Erythroblast (primary cell): ENCODE results near the gene LTBP1.
"Not testable (repeated sequence)": the region's sequence is repeated elsewhere in the genome, so short reads cannot be mapped to it uniquely, and the experiment has no call there.

ENCODE experiments used
- DNase-seq, 2 experiments: peaks; one replicate each; lab custom pipeline; 2025; lab: John Stamatoyannopoulos, UW
- GATA1 ChIP-seq: IDR thresholded peaks from 2 replicates; pipeline ENCODE4 v1.6.1; 2011; ENCODE audit warnings: low read depth, mild to moderate bottlenecking, control low read depth, low read length, moderate library complexity
- POLR2A ChIP-seq: IDR thresholded peaks from 2 replicates; pipeline ENCODE4 v1.6.1; 2011; ENCODE audit warnings: mild to moderate bottlenecking, low read length

LTBP1 gene, protein sequence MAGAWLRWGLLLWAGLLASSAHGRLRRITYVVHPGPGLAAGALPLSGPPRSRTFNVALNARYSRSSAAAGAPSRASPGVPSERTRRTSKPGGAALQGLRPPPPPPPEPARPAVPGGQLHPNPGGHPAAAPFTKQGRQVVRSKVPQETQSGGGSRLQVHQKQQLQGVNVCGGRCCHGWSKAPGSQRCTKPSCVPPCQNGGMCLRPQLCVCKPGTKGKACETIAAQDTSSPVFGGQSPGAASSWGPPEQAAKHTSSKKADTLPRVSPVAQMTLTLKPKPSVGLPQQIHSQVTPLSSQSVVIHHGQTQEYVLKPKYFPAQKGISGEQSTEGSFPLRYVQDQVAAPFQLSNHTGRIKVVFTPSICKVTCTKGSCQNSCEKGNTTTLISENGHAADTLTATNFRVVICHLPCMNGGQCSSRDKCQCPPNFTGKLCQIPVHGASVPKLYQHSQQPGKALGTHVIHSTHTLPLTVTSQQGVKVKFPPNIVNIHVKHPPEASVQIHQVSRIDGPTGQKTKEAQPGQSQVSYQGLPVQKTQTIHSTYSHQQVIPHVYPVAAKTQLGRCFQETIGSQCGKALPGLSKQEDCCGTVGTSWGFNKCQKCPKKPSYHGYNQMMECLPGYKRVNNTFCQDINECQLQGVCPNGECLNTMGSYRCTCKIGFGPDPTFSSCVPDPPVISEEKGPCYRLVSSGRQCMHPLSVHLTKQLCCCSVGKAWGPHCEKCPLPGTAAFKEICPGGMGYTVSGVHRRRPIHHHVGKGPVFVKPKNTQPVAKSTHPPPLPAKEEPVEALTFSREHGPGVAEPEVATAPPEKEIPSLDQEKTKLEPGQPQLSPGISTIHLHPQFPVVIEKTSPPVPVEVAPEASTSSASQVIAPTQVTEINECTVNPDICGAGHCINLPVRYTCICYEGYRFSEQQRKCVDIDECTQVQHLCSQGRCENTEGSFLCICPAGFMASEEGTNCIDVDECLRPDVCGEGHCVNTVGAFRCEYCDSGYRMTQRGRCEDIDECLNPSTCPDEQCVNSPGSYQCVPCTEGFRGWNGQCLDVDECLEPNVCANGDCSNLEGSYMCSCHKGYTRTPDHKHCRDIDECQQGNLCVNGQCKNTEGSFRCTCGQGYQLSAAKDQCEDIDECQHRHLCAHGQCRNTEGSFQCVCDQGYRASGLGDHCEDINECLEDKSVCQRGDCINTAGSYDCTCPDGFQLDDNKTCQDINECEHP (N-terminal part only)

GRCh38 chr2:32946314-32947075 lies at the start of gene LTBP1:
Gene LTBP1, plus strand, starts transcription at chr2:32946953. Its CDS starts 372 bp downstream, at chr2:32947325.
- DNase-seq, result peak; percentile 91 to 93
- no peak for TF ChIP-seq GATA1
- TF ChIP-seq POLR2A, result peak; percentile 51

DNA sequence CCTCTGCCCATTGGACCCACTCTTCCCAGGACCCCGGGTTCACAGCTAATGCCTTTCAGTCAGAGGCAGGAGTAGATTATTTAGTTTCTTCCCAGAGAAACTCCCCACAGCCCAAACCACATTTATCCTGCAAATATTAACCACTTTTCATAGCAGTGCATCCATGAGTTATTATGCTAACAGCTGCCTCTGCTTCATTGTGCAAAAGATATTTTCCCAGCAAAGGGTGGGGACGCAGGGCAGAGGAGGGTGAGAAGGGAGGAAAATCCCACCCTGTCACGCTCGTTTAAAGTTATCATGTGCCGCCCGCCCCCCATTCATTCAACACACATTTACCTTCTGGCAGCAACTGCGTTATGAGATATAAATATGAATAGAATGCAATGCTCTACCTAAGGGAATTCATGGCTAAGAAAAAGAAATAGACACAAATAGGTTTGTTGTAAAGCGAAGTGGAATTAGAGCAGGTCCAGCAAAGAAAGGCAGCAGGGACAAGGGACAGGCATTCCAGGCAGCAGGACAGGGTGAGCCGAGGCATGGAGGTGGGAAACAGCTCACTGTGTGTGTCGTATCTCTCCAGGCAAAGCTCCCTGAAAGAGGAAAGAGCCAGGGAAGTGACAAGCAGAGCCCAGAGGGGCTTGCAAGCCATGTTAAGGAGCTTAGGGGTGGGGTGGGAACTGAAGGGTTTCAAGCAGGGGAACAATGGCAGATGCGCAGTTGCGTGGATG lies 46.3 kb upstream of the LTBP1 start:
- no peak for DNase-seq
- no peak for TF ChIP-seq POLR2A
- no peak for TF ChIP-seq GATA1

GRCh38 chr2:32901313-32901712 lies 45.4 kb upstream of the LTBP1 start:
- DNase-seq, result no peak
- TF ChIP-seq POLR2A, result no peak

GRCh38 chr2:32902174-32902573 lies 44.6 kb upstream of the LTBP1 start:
- TF ChIP-seq GATA1, result no peak
- TF ChIP-seq POLR2A, result no peak

DNA sequence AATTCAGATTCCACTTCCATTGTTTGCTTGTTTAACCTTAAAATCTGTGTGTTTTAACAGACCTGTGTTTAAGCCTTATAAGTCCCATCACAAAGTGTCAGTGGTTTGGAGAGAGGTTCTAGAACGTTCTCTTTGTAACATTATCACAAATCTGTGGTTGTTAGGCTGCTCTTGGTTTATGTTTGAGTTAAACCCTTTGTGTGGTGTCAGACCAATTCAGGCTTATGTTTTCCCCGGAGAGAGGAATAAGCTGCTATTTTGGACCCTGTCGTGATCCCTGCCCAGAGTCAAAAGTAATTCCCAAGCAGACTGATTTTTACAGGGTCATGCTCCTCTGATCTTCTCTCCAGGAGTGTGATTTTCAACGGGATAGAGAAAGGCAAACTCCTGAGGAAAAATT lies 43.8 kb upstream of the LTBP1 start:
- TF ChIP-seq POLR2A (no peak), GATA1 (no peak)

More at GRCh38 chr2:32902174-32902573, 44.6 kb upstream of the LTBP1 start:
- DNase-seq, result no peak

GRCh38 chr2:32904074-32904473 lies 42.7 kb upstream of the LTBP1 start:
- DNase-seq, result no peak
- TF ChIP-seq GATA1 (no peak), POLR2A (no peak)

More for the DNA sequence above, 43.8 kb upstream of the LTBP1 start:
- DNase-seq, result no peak

DNA sequence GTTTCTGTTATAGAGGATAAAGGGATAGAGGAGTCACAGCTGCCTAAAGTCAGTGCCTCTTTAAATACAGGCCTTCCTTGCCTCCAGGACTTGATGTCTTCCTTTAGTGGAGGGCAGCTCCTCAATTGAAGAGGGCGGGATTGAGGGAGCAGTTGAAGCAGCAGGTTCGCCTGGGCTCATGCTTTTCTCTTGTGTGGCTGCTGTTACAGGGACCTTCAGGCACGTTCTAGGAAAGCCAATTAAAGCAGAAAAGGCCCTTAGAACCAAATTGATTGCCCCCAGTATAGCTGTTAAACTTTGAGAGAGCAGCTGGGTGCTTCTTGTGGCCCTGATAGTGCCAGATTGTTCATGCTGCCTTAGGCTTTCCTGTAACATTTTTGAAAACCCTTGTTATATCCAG lies 42.0 kb upstream of the LTBP1 start:
- TF ChIP-seq GATA1, result no peak
- no peak for TF ChIP-seq POLR2A
- DNase-seq, result no peak

DNA sequence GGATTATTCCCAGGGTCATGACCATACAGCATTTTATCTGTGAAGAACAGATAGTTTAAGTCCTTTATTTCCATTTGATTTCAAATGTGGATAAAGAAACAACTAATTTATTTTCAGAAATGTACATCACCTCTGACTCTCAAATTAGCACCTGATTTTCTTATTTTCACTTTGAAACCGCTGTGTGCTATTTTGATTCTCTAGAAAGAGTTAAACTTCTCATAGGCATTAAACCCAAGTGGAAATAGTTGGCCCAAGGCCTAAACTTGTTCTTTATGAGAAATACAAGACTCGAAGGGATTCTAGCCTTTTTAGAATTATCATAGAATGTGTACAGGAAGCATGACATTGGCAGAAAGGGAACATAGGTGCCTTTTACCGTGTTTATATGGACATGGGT lies 41.5 kb upstream of the LTBP1 start:
- no peak for DNase-seq
- TF ChIP-seq GATA1 (no peak), POLR2A (no peak)

GRCh38 chr2:32910883-32911598 lies 35.7 kb upstream of the LTBP1 start:
- DNase-seq, result no peak
- TF ChIP-seq GATA1, result no peak
- no peak for TF ChIP-seq POLR2A

GRCh38 chr2:32915694-32916093 lies 31.1 kb upstream of the LTBP1 start:
- no peak for DNase-seq
- TF ChIP-seq GATA1, result no peak
- no peak for TF ChIP-seq POLR2A

DNA sequence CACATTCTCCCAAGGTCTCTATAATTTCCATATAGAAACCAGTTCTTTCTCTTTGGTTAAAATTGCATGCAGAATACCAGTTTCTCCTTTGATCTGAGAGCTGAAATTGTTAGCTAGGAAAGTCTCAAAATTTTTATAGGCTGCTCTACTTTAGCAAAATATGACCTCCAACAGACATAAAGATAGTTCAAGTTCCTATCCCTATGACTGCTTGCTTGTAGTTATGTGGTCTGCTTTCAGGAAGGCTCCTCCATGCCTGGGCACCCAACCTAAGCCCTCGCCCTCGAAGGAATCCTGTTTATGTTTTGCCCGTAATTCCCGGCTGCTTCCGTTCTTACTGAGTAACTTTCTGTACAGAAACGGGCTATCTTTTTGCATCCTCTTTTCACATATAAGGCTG lies 28.0 kb upstream of the LTBP1 start:
- no peak for TF ChIP-seq GATA1
- TF ChIP-seq POLR2A, result no peak

DNA sequence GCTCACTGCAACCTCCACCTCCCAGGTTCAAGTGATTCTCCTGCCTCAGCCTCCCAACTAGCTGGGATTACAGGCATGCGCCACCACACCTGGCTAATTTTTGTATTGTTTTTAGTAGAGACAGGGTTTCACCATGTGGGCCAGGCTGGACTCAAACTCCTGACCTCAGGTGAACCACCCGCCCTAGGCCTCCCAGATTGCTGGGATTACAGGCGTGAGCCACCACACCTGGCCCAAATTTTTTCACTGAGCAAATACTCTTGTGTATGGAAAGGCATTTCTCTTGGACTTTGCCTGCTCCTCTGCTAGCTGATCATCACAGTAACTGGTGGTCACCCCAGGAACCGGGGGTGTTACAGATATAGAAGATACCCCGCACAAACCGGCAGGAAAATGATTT lies 26.9 kb upstream of the LTBP1 start:
- not testable (repeated sequence) for DNase-seq

More for the DNA sequence above, 28.0 kb upstream of the LTBP1 start:
- DNase-seq, result no peak

- not testable (repeated sequence) for DNase-seq
Observed at GRCh38 chr2:32921486-32921885, 25.3 kb upstream of the LTBP1 start.
